Karpas-422 (cell line): ENCODE measurements around the gene OSBP. TPM values are rescaled to one million over a fixed set of nuclear protein-coding genes. Genes with fewer than 3 reads are reported as not detected.

ENCODE experiments used
- DNase-seq: peaks from one replicate; pipeline ENCODE4 v3.0.0-alpha.2; 2015
- H2AFZ ChIP-seq: fragments of 200-600 bp; sonication (generic); 2 replicates; pipeline ENCODE4 v1.6.1; 2014; ENCODE audit warnings: antibody characterized with exemption, low read length, mixed read lengths
- H3K27ac ChIP-seq: fragments of 200-600 bp; sonication (generic); 2 replicates; pipeline ENCODE4 v1.5.1; 2014; ENCODE audit warnings: mild to moderate bottlenecking, low read length, moderate library complexity
- H3K27me3 ChIP-seq: fragments of 200-600 bp; sonication (generic); 2 replicates; pipeline ENCODE4 v1.6.1; 2014; ENCODE audit warnings: low read length, mixed read lengths
- H3K36me3 ChIP-seq: fragments of 200-600 bp; sonication (generic); 2 replicates; pipeline ENCODE4 v1.6.1; 2014; ENCODE audit warnings: low read length, mixed read lengths; ENCODE audit not compliant: insufficient read depth
- H3K4me1 ChIP-seq: fragments of 200-600 bp; sonication (generic); 2 replicates; pipeline ENCODE4 v1.6.1; 2014; ENCODE audit warnings: mild to moderate bottlenecking, low read length, mixed read lengths
- H3K4me2 ChIP-seq: fragments of 200-600 bp; sonication (generic); 2 replicates; pipeline ENCODE4 v1.6.1; 2014; ENCODE audit warnings: low read length, low read depth, mild to moderate bottlenecking; ENCODE audit not compliant: poor library complexity, severe bottlenecking
- H3K4me3 ChIP-seq: fragments of 200-600 bp; sonication (generic); 2 replicates; pipeline ENCODE4 v1.5.1; 2014; ENCODE audit warnings: mild to moderate bottlenecking, antibody characterized with exemption, low read length, mixed read lengths
- H3K79me2 ChIP-seq: fragments of 200-600 bp; sonication (generic); 2 replicates; pipeline ENCODE4 v1.6.1; 2014; ENCODE audit warnings: mild to moderate bottlenecking, low read length, mixed read lengths
- H3K9ac ChIP-seq: fragments of 200-600 bp; sonication (generic); 2 replicates; pipeline ENCODE4 v1.6.0; 2014; ENCODE audit warnings: low read length
- H3K9me2 ChIP-seq: fragments of 200-600 bp; sonication (generic), shearing (Covaris generic); replicated peaks from 2 replicates; pipeline ENCODE4 v1.6.0; 2014; ENCODE audit warnings: mild to moderate bottlenecking, low read length, moderate library complexity; ENCODE audit not compliant: insufficient read depth
- H3K9me3 ChIP-seq: fragments of 300-700, 200-600 bp; sonication (generic); 2 replicates; pipeline ENCODE4 v1.6.1; 2014; ENCODE audit warnings: low read length, mixed read lengths
- H4K20me1 ChIP-seq: fragments of 200-600 bp; sonication (generic); 2 replicates; pipeline ENCODE4 v1.6.1; 2014; ENCODE audit warnings: mild to moderate bottlenecking, antibody characterized with exemption, low read length, low read depth; ENCODE audit not compliant: insufficient read depth
- total RNA-seq: library from RNA; depleted of rRNA; stranded (reverse); fragments of >200 nt; shearing (Covaris generic); gene quantifications from 2 replicates; pipeline ENCODE4 v1.2.3, GENCODE V29; 2014; ENCODE audit warnings: low replicate concordance

OSBP gene
- total RNA-seq, 1 experiment from 2014 or later, result 29.7 TPM

DNA sequence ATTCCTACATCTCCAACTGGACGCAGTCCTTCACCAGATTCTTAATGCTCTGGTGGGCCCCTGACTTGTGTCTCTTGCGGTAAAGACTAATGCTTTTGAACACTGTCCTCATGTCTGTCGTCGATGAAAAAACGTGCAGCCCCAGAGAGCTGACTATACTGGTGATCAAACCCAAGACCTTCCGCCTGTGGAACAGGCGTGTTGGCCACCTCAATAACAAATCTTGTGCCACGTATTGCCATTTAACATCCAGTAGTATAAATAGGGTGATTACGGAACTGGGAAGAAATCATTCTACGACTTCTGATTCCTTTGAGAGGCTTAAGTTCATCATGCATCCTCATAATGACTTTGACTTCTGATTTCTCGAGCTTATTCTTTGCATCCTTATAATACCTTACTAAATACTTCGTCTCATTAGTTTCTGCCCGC lies 58.6 kb downstream of the OSBP start:
- no peaks in the 10 kb centered on the region for H3K9me2 ChIP-seq
- H3K4me3 ChIP-seq, result peak overlapping the region; percentile 31; the same call in 1 of the 2 replicates
- no peaks in the 10 kb centered on the region for H4K20me1 ChIP-seq
- H3K9ac ChIP-seq, result peak overlapping the region; percentile 14; the same call in 1 of the 2 replicates
- DNase-seq, result peak; percentile 49
- no peak overlapping the region for H3K27ac ChIP-seq
- no peaks in the 10 kb centered on the region for H3K27me3 ChIP-seq
- H3K79me2 ChIP-seq, result no peaks in the 10 kb centered on the region
- H3K36me3 ChIP-seq, result no peaks in the 10 kb centered on the region
- 0 out of 2 replicates have a peak overlapping the region, but pooled peaks have one; percentile 1 for H2AFZ ChIP-seq
- no peaks in the 10 kb centered on the region for H3K9me3 ChIP-seq
- H3K4me2 ChIP-seq, result peak overlapping the region; percentile 51
- H3K4me1 ChIP-seq, result peaks cover 34% of the 10 kb centered on the region

DNA sequence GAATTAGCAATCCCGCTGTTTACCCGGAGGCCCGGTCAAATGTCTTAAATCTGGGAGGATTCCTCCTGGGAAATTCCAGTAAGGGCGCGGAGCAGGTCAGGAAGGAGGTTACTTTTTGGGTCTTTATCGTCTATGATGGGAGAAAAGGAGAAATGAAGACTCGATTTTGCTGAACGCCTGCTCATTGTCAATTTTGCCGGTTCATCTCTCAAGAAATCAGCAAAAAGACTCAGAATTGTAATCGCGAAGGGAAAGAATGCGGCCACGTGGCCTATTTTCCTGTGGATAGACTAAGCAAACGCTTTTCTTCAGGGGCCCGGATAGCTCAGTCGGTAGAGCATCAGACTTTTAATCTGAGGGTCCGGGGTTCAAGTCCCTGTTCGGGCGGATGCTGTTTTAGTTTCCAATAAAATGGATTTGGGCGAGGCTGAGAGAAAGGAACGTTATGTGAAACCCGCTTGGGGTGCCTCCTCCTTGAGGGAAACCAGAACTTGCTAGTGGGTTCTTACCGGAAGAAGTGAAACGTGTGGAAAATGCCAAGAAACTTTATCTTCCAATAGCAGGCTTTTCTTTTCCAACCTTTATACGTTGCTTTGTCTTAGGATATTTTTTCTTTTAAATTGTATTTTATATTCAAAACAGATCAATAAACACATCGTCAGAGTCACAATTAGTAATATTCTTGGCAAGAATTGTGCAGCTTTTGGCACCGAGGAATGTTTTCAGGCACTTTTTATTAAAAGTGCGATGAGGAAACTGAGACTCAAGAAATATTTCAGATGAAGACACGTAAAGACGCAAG lies 59.3 kb downstream of the OSBP start:
- peak; percentile 90 for DNase-seq
- H3K4me2 ChIP-seq, result peak overlapping the region; percentile 51
- H4K20me1 ChIP-seq, result no peaks in the 10 kb centered on the region
- H3K36me3 ChIP-seq, result no peaks in the 10 kb centered on the region
- no peaks in the 10 kb centered on the region for H3K9me2 ChIP-seq
- H3K9ac ChIP-seq, result no peak overlapping the region
- peaks cover 39% of the 10 kb centered on the region for H3K4me1 ChIP-seq
- H3K79me2 ChIP-seq, result no peaks in the 10 kb centered on the region
- H3K4me3 ChIP-seq, result 0 out of 2 replicates have a peak overlapping the region, but pooled peaks have one; percentile 31
- H3K27me3 ChIP-seq, result no peaks in the 10 kb centered on the region
- 0 out of 2 replicates have a peak overlapping the region, but pooled peaks have one; percentile 1 for H2AFZ ChIP-seq
- H3K9me3 ChIP-seq, result no peaks in the 10 kb centered on the region
- no peak overlapping the region for H3K27ac ChIP-seq

DNA sequence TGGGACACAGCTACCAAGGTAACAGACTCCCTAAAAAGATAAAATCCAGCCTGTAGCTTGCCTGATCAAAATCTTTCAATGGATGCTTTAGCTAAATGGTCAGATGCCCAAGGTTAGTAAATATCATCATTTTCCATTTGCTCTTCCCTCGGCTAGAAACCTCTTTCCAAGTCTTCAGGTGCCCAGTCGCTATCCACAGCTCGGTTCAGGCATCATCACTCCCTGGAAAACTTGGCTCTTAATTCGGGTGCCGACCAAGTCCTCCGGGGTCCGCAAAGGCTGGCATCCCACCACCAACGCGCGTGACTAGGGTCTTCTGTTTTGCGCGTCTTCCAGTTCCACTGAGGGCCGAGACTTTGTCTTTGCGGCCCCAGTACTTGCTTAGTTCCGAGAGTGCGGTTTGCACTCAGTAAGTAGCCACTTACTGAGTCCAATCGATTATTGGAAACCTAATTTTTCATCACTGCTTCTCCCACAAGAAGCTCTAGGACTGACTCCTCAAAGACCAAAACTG lies 59.9 kb downstream of the OSBP start:
- H2AFZ ChIP-seq, result no peak overlapping the region
- H3K27me3 ChIP-seq, result no peaks in the 10 kb centered on the region
- H3K9me3 ChIP-seq, result no peaks in the 10 kb centered on the region
- no peaks in the 10 kb centered on the region for H4K20me1 ChIP-seq
- H3K4me3 ChIP-seq, result no peak overlapping the region
- H3K4me2 ChIP-seq, result peak overlapping the region; percentile 51
- no peak for DNase-seq
- H3K27ac ChIP-seq, result no peak overlapping the region
- H3K9ac ChIP-seq, result no peak overlapping the region
- H3K4me1 ChIP-seq, result peaks cover 41% of the 10 kb centered on the region
- H3K36me3 ChIP-seq, result no peaks in the 10 kb centered on the region
- no peaks in the 10 kb centered on the region for H3K9me2 ChIP-seq
- H3K79me2 ChIP-seq, result no peaks in the 10 kb centered on the region

DNA sequence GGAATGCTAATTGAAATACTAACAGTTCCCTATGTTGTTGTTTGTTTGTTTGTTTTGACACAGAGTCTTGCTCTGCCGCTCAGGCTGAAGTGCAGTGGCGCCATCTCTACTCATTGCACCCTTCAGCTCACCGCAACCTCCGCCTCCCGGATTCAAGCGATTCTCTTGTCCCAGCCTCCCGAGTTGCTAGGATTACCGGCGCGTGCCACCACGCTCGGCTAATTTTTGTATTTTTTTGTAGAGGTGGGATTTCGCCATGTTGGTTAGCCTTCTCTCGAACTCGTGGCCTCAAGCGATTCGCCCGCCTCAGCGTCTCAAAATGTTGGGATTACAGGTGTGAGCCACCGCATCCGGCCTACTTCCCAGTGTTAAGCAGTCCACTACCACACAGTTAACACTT lies 62.3 kb downstream of the OSBP start:
- no peaks in the 10 kb centered on the region for H4K20me1 ChIP-seq
- no peak for DNase-seq
- no peaks in the 10 kb centered on the region for H3K9me3 ChIP-seq
- H3K79me2 ChIP-seq, result no peaks in the 10 kb centered on the region
- no peak overlapping the region for H3K4me3 ChIP-seq
- H3K4me1 ChIP-seq, result peaks cover 44% of the 10 kb centered on the region
- no peak overlapping the region for H2AFZ ChIP-seq
- H3K27ac ChIP-seq, result no peak overlapping the region
- no peaks in the 10 kb centered on the region for H3K27me3 ChIP-seq
- no peaks in the 10 kb centered on the region for H3K9me2 ChIP-seq
- no peaks in the 10 kb centered on the region for H3K36me3 ChIP-seq
- no peak overlapping the region for H3K9ac ChIP-seq
- H3K4me2 ChIP-seq, result no peak overlapping the region

DNA sequence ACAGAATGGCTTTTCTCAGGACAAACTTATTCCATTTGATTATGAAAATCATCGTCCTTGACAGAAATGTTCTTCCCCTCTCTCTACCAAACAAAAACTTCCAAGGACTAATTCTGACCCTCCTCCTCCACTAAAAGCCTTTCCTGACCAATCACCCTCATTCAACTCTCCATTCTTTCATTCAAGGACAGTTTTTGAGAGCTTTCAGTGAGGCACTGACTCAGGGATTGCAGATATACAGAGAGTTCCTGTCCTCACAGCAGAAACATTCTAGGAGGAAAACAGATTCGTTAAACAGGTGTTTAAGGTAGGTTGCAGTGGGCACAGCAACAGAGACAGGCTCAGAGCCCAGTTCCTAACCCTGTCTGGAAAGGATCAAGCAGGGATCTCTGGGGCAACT lies 62.7 kb downstream of the OSBP start:
- Histone ChIP-seq H3K79me2 (no peaks in the 10 kb centered on the region), H3K36me3 (no peaks in the 10 kb centered on the region), H3K9me2 (no peaks in the 10 kb centered on the region), H4K20me1 (no peaks in the 10 kb centered on the region), H3K27me3 (no peaks in the 10 kb centered on the region), H3K4me3 (no peak overlapping the region), H3K27ac (no peak overlapping the region), H3K9me3 (no peaks in the 10 kb centered on the region), H3K4me2 (no peak overlapping the region), H2AFZ (no peak overlapping the region), H3K4me1 (peaks cover 41% of the 10 kb centered on the region), H3K9ac (no peak overlapping the region)
- no peak for DNase-seq

DNA sequence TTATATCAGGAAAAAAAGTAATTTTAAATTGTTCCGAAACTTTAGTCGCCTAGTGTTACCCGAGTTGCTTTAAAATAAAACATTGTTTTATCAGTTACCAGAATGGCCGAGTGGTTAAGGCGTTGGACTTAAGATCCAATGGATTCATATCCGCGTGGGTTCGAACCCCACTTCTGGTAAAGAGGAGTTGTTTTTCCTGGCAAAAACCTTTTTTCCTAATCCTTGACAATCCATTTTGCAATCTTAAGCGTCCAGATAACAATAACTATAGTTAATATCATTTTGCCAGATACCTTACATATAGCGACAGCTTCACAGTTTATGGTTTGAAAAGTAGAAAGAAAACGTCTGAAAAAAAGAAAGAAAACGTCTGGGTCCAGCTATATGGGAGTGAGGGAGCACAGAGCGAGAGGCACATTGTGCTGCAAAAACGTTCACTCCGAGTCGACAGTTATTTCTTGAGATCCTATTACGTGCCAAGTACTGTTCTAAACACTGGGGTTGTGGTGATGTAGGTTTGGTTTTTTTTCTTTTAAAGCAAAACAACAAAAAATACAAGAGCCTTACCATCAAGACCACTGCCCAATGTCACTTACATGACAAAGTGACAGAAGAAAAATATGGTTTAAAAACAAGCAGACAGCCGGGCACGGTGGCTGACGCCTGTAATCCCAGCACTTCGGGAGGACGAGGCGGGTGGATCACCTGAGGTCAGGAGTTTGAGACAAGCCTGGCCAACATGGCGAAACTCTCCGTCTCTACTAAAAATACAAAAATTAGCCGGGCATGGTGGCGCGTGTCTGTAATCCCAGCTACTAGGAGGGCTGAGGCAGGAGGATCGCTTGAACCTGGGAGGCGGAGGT lies 63.7 kb downstream of the OSBP start:
- no peaks in the 10 kb centered on the region for H3K36me3 ChIP-seq
- H3K4me2 ChIP-seq, result peak overlapping the region; percentile 80
- DNase-seq, result peak; percentile 57
- H3K79me2 ChIP-seq, result no peaks in the 10 kb centered on the region
- H3K4me1 ChIP-seq, result peaks cover 36% of the 10 kb centered on the region
- H3K9me3 ChIP-seq, result no peaks in the 10 kb centered on the region
- H3K4me3 ChIP-seq, result peak overlapping the region; percentile 69
- no peaks in the 10 kb centered on the region for H4K20me1 ChIP-seq
- H3K9me2 ChIP-seq, result no peaks in the 10 kb centered on the region
- H3K27me3 ChIP-seq, result no peaks in the 10 kb centered on the region
- H3K27ac ChIP-seq, result no peak overlapping the region
- peak overlapping the region; percentile 69 for H3K9ac ChIP-seq
- 0 out of 2 replicates have a peak overlapping the region, but pooled peaks have one; percentile 90 for H2AFZ ChIP-seq

DNA sequence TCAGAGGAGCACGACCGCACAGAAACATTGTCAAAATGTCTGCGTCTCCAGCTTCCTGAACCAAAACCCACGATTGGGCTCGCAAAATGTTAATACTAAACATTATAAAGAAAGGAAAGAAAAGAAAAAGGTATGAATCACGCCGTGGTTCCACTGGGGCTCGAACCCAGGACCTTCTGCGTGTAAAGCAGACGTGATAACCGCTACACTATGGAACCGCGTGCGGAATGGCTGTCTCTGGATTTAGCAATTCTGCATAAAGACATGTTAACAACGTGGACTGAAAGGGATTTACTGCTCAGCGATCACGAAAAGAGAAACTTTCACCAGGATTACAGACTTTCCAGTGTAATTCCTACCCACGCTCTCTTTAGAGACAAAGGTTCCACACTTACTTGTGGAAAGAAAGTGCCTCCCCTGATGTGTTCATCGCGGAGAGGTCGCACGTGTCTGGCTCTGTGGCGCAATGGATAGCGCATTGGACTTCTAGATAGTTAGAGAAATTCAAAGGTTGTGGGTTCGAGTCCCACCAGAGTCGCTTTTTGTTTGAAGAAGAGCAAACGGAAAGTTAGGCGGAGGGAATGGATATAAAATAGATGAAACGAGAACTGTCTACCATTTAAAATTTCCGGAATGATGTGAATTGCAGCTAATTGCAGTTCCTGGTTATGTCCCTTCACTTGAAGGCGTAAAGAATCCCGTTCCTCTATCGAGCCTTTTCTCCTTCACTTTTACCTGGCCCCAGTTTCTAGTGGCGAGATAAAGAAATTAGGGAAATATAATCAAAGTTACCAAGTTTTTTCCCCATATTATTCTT lies 64.5 kb downstream of the OSBP start:
- H3K4me1 ChIP-seq, result peaks cover 29% of the 10 kb centered on the region
- peak overlapping the region; percentile 75 for H3K27ac ChIP-seq
- peak overlapping the region; percentile 69 for H3K4me3 ChIP-seq
- H3K9me2 ChIP-seq, result no peaks in the 10 kb centered on the region
- no peaks in the 10 kb centered on the region for H3K36me3 ChIP-seq
- no peaks in the 10 kb centered on the region for H3K79me2 ChIP-seq
- no peaks in the 10 kb centered on the region for H3K9me3 ChIP-seq
- no peaks in the 10 kb centered on the region for H3K27me3 ChIP-seq
- peak overlapping the region; percentile 80 for H3K4me2 ChIP-seq
- DNase-seq, result peak; percentile 96
- H4K20me1 ChIP-seq, result no peaks in the 10 kb centered on the region
- peak overlapping the region; percentile 69 for H3K9ac ChIP-seq
- peak overlapping the region; percentile 90 for H2AFZ ChIP-seq
